Measurements from ENCODE around the gene MACF1.
"Not testable (repeated sequence)": the region's sequence is repeated elsewhere in the genome, so short reads cannot be mapped to it uniquely, and the experiment has no call there.

The MACF1 gene

GRCh38 chr1:39467108-39467720 is 262.7 kb downstream of the MACF1 start:
- DNase-seq (ENCODE audit: low spot score): not testable (repeated sequence)

GRCh38 chr1:39469150-39469549 is 264.7 kb downstream of the MACF1 start:
- no peak for DNase-seq (ENCODE audit: low spot score)

DNA sequence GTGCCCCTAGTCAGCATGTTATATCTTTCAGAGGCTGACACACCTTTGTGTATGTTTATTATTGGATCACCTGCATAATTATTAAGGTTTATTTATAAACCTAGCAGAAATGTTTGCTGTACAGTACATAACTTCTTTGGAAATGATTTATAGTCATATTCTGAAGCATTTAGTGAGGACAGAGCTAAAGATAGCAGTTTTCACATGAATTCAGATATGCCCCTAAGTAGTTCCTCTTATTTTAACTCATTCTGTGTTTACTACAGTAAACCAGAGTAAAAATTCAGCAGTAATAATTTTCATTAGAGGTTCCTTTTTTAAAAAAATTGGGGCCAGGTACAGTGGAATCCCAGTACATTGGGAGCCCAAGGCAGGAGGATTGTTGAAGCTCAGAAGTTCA is 265.5 kb downstream of the MACF1 start:
- DNase-seq (ENCODE audit: low spot score): no peak

DNA sequence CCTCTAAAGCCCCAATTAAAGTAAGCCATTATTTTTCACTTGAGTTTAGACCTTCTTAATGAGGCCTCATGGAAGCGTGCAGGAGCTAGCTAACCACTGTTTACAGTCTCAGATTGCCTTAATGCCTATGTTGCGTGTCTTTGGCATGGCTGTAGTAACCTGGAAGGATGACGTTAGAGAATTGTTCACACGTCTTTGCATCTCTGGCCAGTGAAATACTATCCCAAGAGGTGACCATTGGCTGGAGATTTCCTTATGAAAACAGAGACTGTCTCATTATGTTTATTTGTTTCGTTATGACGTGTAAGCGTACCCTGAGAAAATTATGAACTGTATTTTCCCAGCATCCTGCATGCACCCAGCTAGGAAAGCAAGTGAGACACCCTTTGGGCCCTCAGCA is 268.3 kb downstream of the MACF1 start:
- no peak for DNase-seq (ENCODE audit: low spot score)

- no peak for DNase-seq (ENCODE audit: low spot score)
These were observed 268.8 kb downstream of the MACF1 start for GRCh38 chr1:39473324-39473723.

GRCh38 chr1:39474810-39475209 is 270.3 kb downstream of the MACF1 start:
- no peak for DNase-seq (ENCODE audit: low spot score)

- not testable (repeated sequence) for DNase-seq (ENCODE audit: low spot score)
These were observed 271.1 kb downstream of the MACF1 start for GRCh38 chr1:39475551-39475950.

DNA sequence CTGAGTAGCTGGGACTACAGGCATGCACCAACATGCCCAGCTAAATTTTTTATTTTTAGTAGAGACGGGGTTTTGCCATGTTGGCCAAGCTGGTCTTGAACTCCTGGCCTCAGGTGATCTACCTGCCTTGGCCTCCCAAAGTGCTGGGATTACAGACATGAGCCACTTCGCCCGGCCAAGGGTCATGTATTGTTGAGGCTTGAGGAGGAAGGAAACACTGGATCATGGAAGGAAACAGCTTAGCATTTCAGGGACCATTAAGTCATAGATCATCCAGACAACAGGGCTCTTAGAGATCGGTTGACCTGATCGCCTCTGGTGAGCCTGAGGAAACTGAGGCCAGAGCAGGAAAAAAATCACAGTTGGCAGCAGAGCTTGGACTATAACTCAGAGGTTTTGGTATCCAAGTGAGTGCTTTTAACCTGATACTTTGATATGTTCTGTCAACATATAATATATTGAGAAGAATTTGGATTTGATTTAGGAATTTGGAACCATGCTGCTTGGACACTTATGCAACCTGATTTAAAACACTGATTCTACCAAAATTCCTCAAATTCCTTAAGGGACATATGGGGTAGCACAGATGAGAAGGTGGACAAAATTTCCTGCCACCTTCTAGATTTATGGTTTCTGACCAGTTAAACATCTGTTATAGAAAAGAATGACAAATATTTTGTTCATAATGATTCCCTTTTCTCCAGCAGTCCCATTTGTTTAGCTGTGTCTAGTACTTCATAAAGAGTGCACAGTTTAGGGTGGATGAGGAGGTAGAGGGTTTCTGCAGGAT is 273.8 kb downstream of the MACF1 start:
- no peak for DNase-seq (ENCODE audit: low spot score)

DNA sequence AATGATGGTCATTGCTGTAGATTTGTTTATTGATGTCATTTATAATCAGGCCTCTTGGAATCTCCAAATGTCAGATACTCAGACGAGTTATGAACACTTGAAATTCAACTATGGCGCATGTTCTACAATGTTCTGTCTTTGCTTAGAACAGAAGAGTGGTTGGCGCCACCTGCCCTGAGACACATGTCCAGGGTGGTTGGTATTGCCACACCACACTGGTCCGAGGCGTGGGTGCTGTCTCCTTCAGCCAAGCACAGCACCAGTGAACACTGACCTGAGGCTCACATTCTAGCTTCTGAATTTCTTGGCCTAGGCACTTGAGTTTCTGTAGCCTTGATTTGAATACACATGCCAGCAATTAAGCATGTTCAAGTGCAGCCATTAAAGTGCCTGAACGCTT is 276.8 kb downstream of the MACF1 start:
- no peak for DNase-seq (ENCODE audit: low spot score)

GRCh38 chr1:39483276-39483675 is 278.8 kb downstream of the MACF1 start:
- no peak for DNase-seq (ENCODE audit: low spot score)

GRCh38 chr1:39484564-39484963 is 280.1 kb downstream of the MACF1 start:
- no peak for DNase-seq (ENCODE audit: low spot score)

DNA sequence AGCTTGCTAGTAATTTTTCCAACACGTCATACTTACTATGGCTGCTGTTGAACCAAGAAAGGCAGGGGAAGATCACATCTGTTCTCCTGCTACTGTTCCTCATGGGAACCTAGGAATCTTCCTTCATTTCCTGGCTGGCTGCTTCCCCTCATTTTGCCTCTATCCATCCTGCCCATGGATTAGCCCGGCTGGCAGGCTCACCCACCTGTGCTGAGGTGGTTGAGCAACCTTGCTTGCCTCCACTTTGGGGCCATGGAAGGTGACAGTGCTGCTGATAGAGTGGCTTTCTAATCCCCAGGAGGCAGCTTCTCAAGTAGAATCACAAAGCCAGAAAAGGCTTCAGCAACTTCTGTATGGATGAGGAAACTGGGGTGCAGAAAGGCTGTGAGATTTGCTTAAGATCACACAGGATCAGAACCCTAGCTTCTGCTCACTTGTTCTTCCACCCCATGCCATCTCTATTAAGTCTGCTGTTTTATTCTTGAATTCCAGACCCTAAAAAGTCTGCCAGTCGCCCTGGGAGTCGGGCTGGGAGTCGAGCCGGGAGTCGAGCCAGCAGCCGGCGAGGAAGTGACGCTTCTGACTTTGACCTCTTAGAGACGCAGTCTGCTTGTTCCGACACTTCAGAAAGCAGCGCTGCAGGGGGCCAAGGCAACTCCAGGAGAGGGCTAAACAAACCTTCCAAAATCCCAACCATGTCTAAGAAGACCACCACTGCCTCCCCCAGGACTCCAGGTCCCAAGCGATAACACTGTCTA is 280.7 kb downstream of the MACF1 start:
- DNase-seq (ENCODE audit: low spot score): peak; percentile 52

GRCh38 chr1:39488012-39488545 is 283.6 kb downstream of the MACF1 start:
- no peak for DNase-seq (ENCODE audit: low spot score)

DNA sequence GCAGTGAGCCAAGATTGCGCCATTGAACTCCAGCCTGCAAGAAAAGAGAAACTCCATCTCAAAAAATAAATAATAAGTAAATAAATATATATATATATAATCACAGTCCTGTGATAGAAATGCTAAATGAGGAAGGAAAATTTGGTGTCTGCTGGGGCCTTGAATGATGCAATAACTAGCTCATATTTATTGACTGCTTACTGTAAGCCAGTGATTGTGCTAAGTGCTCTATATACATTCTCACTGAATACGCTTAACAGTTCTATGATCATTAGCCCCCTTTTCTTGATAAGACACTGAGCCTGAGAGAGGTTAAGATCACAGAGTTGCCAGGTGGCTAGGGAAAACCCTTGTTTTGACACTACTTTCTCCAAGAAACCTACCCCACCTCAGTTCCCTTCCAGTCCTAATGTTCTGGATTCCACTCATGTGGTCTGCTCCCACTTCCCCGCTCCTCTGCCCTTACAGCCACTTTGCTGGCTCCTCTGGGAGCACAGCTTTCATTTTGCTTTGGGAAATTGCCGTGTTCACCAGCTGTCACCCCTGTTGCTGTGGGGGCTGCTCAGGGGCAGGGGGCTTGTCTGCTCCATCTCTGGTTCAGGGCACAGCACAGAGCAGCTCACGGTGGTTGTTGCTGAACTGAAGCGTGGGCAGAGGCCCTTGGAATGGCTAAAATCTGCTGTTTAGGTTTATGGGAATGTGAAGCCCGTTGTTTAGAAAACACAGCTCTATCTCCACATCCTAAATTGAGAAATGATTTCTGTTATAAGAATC is 284.5 kb downstream of the MACF1 start:
- DNase-seq (ENCODE audit: low spot score): no peak

DNA sequence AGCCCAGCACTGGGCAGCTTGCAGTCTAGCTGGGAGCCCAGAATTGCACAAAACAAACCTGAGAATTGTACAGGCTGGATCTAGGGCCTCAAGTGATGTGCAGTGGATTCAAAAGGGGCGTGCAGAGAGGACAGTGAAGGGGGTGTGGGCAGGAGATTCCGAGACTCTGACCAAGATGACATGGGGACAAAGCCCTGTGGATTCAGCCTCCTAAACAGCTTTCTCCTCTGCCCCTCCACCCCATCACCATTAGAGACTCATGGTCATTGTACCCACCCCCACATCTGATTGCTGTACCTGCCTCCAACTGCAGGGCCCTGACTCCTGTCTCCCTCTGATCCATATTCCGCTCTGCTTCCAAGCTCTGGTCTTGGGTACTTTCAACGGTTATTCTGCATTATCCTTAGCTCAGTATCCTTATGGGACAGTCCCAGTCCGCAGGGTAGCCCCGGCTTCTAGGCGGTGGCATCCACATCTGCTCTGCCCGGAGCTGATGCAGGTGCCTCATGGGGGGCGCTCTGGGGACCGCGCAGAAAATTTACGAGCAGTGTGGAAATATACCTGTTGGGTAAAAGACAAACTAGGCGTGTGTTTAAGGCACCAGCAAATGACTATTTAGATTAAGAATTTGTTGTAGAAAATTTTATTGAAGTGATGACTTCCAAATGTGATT is 285.2 kb downstream of the MACF1 start:
- no peak for DNase-seq (ENCODE audit: low spot score)

DNA sequence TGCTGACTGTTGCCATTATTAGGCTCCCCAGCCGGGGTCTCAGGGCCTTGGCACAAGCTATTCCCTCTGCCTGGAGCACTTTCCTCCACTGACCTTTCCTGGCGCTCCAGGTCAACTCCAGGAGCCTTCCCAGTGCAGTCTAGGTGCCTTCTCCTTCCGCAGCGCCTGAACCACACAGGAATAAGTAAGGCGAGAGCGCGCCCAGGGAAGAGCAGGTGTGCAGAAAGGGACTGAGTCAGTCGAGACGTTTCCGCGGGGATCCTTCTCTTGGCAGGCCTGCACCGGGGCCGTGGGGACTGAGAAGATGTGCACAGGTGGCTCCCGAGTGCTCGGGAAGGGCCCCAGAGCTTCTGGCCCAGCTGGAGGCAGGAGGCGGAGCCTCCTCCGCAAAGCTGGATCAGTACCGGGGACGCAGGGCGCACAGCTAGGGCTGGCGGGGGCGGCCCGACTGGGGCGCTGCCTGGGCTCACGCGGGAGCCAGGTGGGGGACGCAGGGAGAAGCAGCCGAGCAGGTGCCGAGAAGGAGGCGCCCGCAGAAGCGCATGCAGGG is 286.2 kb downstream of the MACF1 start:
- DNase-seq (ENCODE audit: low spot score): no peak

- DNase-seq (ENCODE audit: low spot score): peak; percentile 26
These were observed 286.8 kb downstream of the MACF1 start, which contains the start of gene BMP8A for GRCh38 chr1:39491146-39491921. Gene BMP8A, plus strand, starts transcription at chr1:39491636. Its CDS starts 356 bp downstream, at chr1:39491992.

DNA sequence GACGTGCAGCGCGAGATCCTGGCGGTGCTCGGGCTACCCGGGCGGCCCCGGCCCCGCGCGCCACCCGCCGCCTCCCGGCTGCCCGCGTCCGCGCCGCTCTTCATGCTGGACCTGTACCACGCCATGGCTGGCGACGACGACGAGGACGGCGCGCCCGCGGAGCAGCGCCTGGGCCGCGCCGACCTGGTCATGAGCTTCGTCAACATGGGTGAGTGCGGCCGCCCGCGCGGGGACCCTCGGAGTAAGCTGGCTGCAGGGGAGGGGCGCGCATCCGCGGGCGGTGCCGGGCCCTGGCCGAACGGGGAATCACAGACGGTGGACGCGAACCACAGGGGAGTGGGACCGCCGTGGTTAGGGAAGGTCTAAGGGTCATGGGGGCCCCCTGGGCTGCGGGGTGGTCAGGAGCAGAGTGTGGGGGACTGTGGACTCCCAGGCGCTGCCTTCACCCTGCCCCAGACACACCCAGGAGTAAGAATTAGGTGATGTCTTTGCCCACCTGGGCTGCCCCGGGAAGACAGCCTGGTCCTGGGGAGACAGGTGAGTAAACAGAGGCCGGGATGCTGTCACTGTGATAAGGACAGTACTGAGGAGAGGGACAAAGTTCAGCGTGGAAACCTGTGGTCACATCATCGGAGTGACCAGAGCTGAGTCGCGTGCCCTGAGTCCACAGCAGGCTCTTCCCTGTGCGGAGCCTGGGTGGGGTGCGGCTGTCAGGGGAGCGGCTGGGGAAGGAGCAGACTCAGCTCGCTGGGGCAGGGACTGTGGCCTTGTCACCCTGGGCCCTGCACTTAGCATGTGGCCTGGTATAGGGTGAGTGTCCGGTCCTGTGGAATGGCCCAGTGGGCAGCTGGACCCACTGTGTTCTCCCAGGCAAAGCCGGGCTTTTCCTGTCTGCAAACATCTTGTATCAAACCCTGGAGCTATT is 287.9 kb downstream of the MACF1 start:
- not testable (repeated sequence) for DNase-seq (ENCODE audit: low spot score)

Data from globus pallidus (tissue), 1 donor.